ENCODE measurements around the gene CCDC38.

DNA sequence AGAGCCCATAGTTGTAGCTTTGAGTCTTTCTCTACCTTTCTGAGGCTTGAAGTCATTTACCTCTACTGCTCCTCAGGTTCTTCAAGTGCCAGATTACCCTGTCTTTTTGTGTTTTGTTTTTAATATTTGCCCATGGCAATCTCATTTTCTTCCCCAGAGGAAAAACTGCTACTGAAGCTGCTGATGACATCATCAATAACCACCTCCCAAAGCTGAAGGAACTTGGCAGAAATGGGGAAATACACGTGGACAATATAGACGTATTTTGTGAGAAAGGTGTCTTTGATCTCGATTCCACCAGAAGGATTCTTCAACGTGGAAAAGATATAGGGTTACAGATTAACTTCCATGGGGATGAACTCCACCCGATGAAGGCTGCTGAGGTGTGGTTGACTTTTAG lies 17.8 kb upstream of the CCDC38 start:
- TF ChIP-seq, protein P1, sequence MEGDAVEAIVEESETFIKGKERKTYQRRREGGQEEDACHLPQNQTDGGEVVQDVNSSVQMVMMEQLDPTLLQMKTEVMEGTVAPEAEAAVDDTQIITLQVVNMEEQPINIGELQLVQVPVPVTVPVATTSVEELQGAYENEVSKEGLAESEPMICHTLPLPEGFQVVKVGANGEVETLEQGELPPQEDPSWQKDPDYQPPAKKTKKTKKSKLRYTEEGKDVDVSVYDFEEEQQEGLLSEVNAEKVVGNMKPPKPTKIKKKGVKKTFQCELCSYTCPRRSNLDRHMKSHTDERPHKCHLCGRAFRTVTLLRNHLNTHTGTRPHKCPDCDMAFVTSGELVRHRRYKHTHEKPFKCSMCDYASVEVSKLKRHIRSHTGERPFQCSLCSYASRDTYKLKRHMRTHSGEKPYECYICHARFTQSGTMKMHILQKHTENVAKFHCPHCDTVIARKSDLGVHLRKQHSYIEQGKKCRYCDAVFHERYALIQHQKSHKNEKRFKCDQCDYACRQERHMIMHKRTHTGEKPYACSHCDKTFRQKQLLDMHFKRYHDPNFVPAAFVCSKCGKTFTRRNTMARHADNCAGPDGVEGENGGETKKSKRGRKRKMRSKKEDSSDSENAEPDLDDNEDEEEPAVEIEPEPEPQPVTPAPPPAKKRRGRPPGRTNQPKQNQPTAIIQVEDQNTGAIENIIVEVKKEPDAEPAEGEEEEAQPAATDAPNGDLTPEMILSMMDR (IDR thresholded peaks at IDR 0.05 in 2 of 3, conservative IDR thresholded peaks at IDR 0.05 in 1 of 3; ENCODE audit: control insufficient read depth in 2 of 3, extremely low read depth in 1 of 3, insufficient read depth in 1 of 3, low read depth in 3 of 3, low read length in 3 of 3), result no peak
- TF ChIP-seq CBFB (IDR thresholded peaks at IDR 0.05; ENCODE audit: low read depth) (no peak), NR2C2 (IDR thresholded peaks at IDR 0.05; ENCODE audit: borderline replicate concordance, control insufficient read depth, insufficient read length, low read depth) (no peak), ZNF274 (IDR thresholded peaks at IDR 0.05; ENCODE audit: insufficient read depth, insufficient read length) (no peak), RBBP5 (conservative IDR thresholded peaks at IDR 0.05) (no peak), EP300 (IDR thresholded peaks at IDR 0.05; ENCODE audit: borderline replicate concordance in 1 of 2, control insufficient read depth in 1 of 2, low read depth in 2 of 2, low read length in 2 of 2) (no peak), GABPA (IDR thresholded peaks at IDR 0.05; ENCODE audit: low read depth) (no peak)

Data from GM12878 (cell line).